Measurements from ENCODE around the gene FIGNL1.
"Not testable (repeated sequence)": the region's sequence is repeated elsewhere in the genome, so short reads cannot be mapped to it uniquely, and the experiment has no call there.

The FIGNL1 gene

GRCh38 chr7:50463035-50463434 lies 12.9 kb upstream of the FIGNL1 start:
- H4K20me1 ChIP-seq = no peaks in the 10 kb centered on the region
- no peak overlapping the region for H3K4me3 ChIP-seq
- peaks cover 0 to 7% (median 5%) of the 10 kb centered on the region in 10 experiments; a peak in 12 of 20 replicates for H3K4me1 ChIP-seq
- no peak overlapping the region for H3K9ac ChIP-seq
- no peaks in the 10 kb centered on the region for H3K36me3 ChIP-seq
- H3K27ac ChIP-seq = no peak overlapping the region
- no peak overlapping the region for H3K4me2 ChIP-seq
- TF ChIP-seq Cebpa-rat (IDR thresholded peaks at IDR 0.05) = no peak
- H3K27me3 ChIP-seq = no peaks in the 10 kb centered on the region
- peaks cover 0 to 10% (median 0%) of the 10 kb centered on the region in 11 experiments; a peak in 4 of 22 replicates for H3K9me3 ChIP-seq (replicated peaks in 1 of 11)

DNA sequence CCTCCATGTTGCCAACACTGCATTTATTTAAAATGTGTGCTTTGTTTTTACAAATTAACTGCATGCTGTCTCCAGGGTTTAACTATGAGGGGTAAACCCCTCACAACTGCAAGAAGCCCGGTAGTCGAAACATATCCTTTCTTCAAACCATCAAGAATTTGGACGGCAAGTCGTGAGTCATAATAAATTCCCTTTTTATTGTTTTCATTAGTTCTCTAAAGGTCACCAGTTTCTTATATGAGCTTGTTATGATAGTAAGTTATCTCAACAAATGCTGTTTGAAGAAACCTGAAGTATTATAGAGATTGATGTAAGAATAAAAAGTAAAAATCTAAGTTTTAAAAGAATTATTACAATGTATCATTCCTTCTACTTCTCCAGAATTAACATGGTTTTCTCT lies 12.2 kb upstream of the FIGNL1 start:
- Histone ChIP-seq H4K20me1 (no peaks in the 10 kb centered on the region), H3K4me2 (no peak overlapping the region), H3K4me1 (no peaks in the 10 kb centered on the region), H3K27ac (no peak overlapping the region), H3K4me3 (no peak overlapping the region), H3K27me3 (no peaks in the 10 kb centered on the region), H3K36me3 (no peaks in the 10 kb centered on the region), H3K9ac (no peak overlapping the region), H3K9me3 (replicated peaks in 1 of 11) (peaks cover 0 to 10% (median 0%) of the 10 kb centered on the region in 11 experiments; a peak in 4 of 22 replicates)
- TF ChIP-seq Cebpa-rat (IDR thresholded peaks at IDR 0.05) = no peak

DNA sequence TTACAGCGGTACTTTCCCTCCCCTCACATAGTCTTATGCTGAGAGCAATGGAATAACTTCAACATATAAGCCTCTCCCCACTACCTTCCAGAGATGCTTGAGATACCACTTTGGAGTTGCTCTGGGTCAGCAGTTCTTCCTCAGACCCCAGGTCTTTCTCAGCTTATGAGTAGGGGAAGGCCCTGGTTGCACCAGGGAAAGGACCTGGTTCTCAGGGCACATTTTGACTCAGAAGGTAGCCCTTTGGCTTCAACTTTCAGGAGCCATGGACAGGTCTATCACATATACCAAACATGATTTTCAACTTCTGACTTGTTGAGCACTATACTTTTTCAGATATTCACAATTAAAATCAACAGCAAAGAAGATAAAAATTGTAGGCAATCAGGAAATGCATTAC lies 11.5 kb upstream of the FIGNL1 start:
- Histone ChIP-seq H3K4me1 (no peaks in the 10 kb centered on the region), H4K20me1 (no peaks in the 10 kb centered on the region), H3K9ac (no peak overlapping the region), H3K36me3 (no peaks in the 10 kb centered on the region), H3K27ac (no peak overlapping the region), H3K27me3 (no peaks in the 10 kb centered on the region), H3K4me3 (no peak overlapping the region), H3K4me2 (no peak overlapping the region), H3K9me3 (replicated peaks in 1 of 11) (peaks cover 0 to 10% (median 0%) of the 10 kb centered on the region in 11 experiments; a peak in 4 of 22 replicates)
- TF ChIP-seq Cebpa-rat (IDR thresholded peaks at IDR 0.05) = no peak

DNA sequence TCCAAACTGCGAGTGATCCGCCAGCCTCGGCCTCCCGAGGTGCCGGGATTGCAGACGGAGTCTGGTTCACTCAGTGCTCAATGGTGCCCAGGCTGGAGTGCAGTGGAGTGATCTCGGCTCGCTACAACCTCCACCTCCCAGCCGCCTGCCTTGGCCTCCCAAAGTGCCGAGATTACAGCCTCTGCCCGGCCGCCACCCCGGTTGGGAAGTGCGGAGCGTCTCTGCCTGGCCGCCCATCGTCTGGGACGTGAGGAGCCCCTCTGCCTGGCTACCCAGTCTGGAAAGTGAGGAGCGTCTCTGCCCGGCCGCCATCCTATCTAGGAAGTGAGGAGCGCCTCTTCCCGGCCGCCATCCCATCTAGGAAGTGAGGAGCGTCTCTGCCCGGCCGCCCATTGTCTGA lies 9.0 kb upstream of the FIGNL1 start:
- not testable (repeated sequence) for H3K27ac ChIP-seq, H3K4me1 ChIP-seq, H3K27me3 ChIP-seq, H4K20me1 ChIP-seq, H3K9ac ChIP-seq, H3K4me2 ChIP-seq, H3K36me3 ChIP-seq, H3K4me3 ChIP-seq
- H3K9me3 ChIP-seq (replicated peaks in 1 of 11) = peaks cover 0 to 10% (median 0%) of the 10 kb centered on the region in 11 experiments; a peak in 4 of 22 replicates

DNA sequence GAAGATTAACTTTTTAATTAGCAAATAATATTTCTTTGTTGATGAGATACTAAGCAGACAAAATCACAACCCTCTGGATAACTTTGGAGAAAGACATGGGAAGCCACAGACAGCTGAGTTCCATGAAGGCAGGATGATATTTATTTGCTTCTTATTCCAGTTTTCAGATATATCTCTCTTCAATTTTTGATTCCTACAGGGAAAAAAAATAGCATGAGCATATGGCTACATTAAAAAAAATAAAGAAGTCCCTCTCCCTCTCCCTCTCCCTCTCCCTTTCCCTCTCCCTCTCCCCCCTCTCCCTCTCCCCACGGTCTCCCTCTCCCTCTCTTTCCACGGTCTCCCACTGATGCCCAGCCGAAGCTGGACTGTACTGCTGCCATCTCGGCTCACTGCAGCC lies 8.5 kb upstream of the FIGNL1 start:
- H3K4me2 ChIP-seq, H3K27me3 ChIP-seq, H3K27ac ChIP-seq, H3K36me3 ChIP-seq, H3K4me3 ChIP-seq, H3K9ac ChIP-seq, H3K4me1 ChIP-seq, H4K20me1 ChIP-seq: not testable (repeated sequence)
- H3K9me3 ChIP-seq (replicated peaks in 1 of 11) = peaks cover 0 to 10% (median 0%) of the 10 kb centered on the region in 11 experiments; a peak in 4 of 22 replicates

DNA sequence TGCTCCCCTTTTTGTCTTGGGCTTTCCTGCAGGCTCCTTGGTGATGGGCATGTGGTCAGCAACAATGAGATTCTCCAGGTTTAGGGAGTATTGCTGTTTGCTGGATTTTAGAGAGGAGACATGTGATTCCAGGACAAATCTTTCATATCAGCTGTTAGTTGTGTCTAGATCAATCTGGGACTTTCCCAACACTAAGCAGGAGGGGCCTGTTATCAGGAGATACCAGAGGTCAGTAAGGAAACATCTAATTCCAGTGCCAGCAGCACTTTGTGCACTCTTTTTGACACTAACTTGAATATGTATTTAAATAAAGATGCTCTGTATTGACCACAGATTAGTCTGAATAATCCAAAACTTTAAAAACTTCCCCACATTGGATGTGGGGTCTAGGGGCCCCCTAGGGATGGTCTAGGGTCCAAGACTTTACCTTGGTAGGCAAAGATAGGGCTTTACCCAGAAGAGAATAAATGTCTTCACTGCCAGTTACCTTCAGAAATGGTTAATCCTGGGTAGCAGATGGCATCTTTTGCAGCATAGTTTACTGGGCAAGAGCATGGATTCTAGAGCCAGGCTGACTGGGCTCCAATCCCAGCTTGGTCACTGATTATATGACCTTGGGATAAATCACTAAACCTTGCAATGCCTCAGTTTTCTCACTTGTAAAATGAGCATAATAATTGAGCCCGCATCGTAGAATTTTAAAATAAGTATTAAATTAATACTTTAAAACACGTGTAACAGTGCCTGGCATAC lies 6.4 kb upstream of the FIGNL1 start:
- H3K4me2 ChIP-seq = no peak overlapping the region; a peak in 1 of 22 replicates
- no peak for TF ChIP-seq Cebpa-rat (IDR thresholded peaks at IDR 0.05)
- no peak overlapping the region for H3K9ac ChIP-seq
- no peaks in the 10 kb centered on the region for H3K36me3 ChIP-seq
- no peak overlapping the region for H3K4me3 ChIP-seq
- no peak overlapping the region for H3K27ac ChIP-seq
- no peaks in the 10 kb centered on the region for H4K20me1 ChIP-seq
- H3K27me3 ChIP-seq = no peaks in the 10 kb centered on the region
- no peaks in the 10 kb centered on the region; a peak in 1 of 20 replicates for H3K4me1 ChIP-seq
- H3K9me3 ChIP-seq (replicated peaks in 1 of 11) = peaks cover 0 to 10% (median 0%) of the 10 kb centered on the region in 11 experiments; a peak in 4 of 22 replicates

- H3K27me3 ChIP-seq = no peaks in the 10 kb centered on the region
- H3K4me2 ChIP-seq = no peak overlapping the region
- TF ChIP-seq Cebpa-rat (IDR thresholded peaks at IDR 0.05) = no peak
- H4K20me1 ChIP-seq = no peaks in the 10 kb centered on the region
- peaks cover 4 to 8% (median 7%) of the 10 kb centered on the region in 10 experiments; a peak in 19 of 20 replicates for H3K4me1 ChIP-seq
- no peak overlapping the region for H3K9ac ChIP-seq
- no peak overlapping the region for H3K27ac ChIP-seq
- no peak overlapping the region for H3K4me3 ChIP-seq
- peaks cover 0 to 10% (median 0%) of the 10 kb centered on the region in 11 experiments; a peak in 4 of 22 replicates for H3K9me3 ChIP-seq (replicated peaks in 1 of 11)
- H3K36me3 ChIP-seq = no peaks in the 10 kb centered on the region
Measured at GRCh38 chr7:50455658-50456057, 5.5 kb upstream of the FIGNL1 start.

DNA sequence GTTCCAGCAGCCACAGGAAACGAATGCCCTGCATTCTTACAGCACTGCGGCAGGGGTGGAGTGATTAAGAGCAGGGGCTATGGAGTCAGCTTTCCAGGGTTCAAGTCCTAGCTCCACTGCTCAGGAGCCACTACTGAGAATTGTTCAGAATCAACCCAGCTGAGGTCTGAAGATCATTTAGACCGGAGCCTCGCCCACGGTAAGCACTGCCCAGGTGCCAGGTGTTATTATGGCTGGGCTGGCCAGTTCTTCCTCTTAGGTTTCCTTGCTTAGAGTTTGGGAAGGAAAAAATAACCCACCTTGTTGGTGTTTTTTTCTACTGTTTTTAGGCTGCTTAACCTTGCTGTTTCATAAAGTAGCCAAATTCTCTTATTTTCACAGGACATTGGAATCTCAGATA lies 4.8 kb upstream of the FIGNL1 start:
- H3K9ac ChIP-seq = no peak overlapping the region
- peaks cover 0 to 6% (median 0%) of the 10 kb centered on the region in 11 experiments; a peak in 4 of 22 replicates for H3K9me3 ChIP-seq (replicated peaks in 1 of 11)
- H3K27me3 ChIP-seq = no peaks in the 10 kb centered on the region
- no peaks in the 10 kb centered on the region for H3K36me3 ChIP-seq
- H3K27ac ChIP-seq = no peak overlapping the region
- H4K20me1 ChIP-seq = no peaks in the 10 kb centered on the region
- H3K4me1 ChIP-seq = peaks cover 7 to 12% (median 9%) of the 10 kb centered on the region in 10 experiments; a peak in 19 of 20 replicates
- no peak for TF ChIP-seq Cebpa-rat (IDR thresholded peaks at IDR 0.05)
- H3K4me2 ChIP-seq = no peak overlapping the region
- H3K4me3 ChIP-seq = no peak overlapping the region

GRCh38 chr7:50450590-50451032 lies 461 bp upstream of the FIGNL1 start:
- Histone ChIP-seq H3K36me3 (peaks cover 16 to 26% (median 23%) of the 10 kb centered on the region in 11 experiments), H4K20me1 (0 out of 22 replicates have a peak, but pooled peaks cover 0 to 3% (median 0%) of the 10 kb centered on the region in 11 experiments), H3K9ac (peak overlapping the region; percentile 73 to 89 (median 82)), H3K4me1 (peaks cover 18 to 25% (median 22%) of the 10 kb centered on the region in 10 experiments), H3K4me3 (peak overlapping the region; percentile 69 to 91 (median 84)), H3K9me3 (replicated peaks in 1 of 11) (no peaks in the 10 kb centered on the region), H3K27ac (peak overlapping the region; percentile 5 to 84 (median 74); a peak in 21 of 22 replicates), H3K27me3 (no peaks in the 10 kb centered on the region), H3K4me2 (peak overlapping the region; percentile 83 to 99 (median 95))
- no peak for TF ChIP-seq Cebpa-rat (IDR thresholded peaks at IDR 0.05)

Data from BLaER1 treated with 17β-estradiol and CSF1 and Interleukin-3, amounts not matched to agents 10 nM and 100 nM (cell line).